Karpas-422 (cell line): ENCODE results near the gene INAFM2. TPM values are rescaled to one million over a fixed set of nuclear protein-coding genes. Genes with fewer than 3 reads are reported as not detected.

ENCODE experiments used
- DNase-seq: peaks from one replicate; pipeline ENCODE4 v3.0.0-alpha.2; 2015
- H2AFZ ChIP-seq: fragments of 200-600 bp; sonication (generic); 2 replicates; pipeline ENCODE4 v1.6.1; 2014; ENCODE audit warnings: antibody characterized with exemption, low read length, mixed read lengths
- H3K27ac ChIP-seq: fragments of 200-600 bp; sonication (generic); 2 replicates; pipeline ENCODE4 v1.5.1; 2014; ENCODE audit warnings: mild to moderate bottlenecking, low read length, moderate library complexity
- H3K27me3 ChIP-seq: fragments of 200-600 bp; sonication (generic); 2 replicates; pipeline ENCODE4 v1.6.1; 2014; ENCODE audit warnings: low read length, mixed read lengths
- H3K36me3 ChIP-seq: fragments of 200-600 bp; sonication (generic); 2 replicates; pipeline ENCODE4 v1.6.1; 2014; ENCODE audit warnings: low read length, mixed read lengths; ENCODE audit not compliant: insufficient read depth
- H3K4me1 ChIP-seq: fragments of 200-600 bp; sonication (generic); 2 replicates; pipeline ENCODE4 v1.6.1; 2014; ENCODE audit warnings: mild to moderate bottlenecking, low read length, mixed read lengths
- H3K4me2 ChIP-seq: fragments of 200-600 bp; sonication (generic); 2 replicates; pipeline ENCODE4 v1.6.1; 2014; ENCODE audit warnings: low read length, low read depth, mild to moderate bottlenecking; ENCODE audit not compliant: poor library complexity, severe bottlenecking
- H3K4me3 ChIP-seq: fragments of 200-600 bp; sonication (generic); 2 replicates; pipeline ENCODE4 v1.5.1; 2014; ENCODE audit warnings: mild to moderate bottlenecking, antibody characterized with exemption, low read length, mixed read lengths
- H3K79me2 ChIP-seq: fragments of 200-600 bp; sonication (generic); 2 replicates; pipeline ENCODE4 v1.6.1; 2014; ENCODE audit warnings: mild to moderate bottlenecking, low read length, mixed read lengths
- H3K9ac ChIP-seq: fragments of 200-600 bp; sonication (generic); 2 replicates; pipeline ENCODE4 v1.6.0; 2014; ENCODE audit warnings: low read length
- H3K9me2 ChIP-seq: fragments of 200-600 bp; sonication (generic), shearing (Covaris generic); replicated peaks from 2 replicates; pipeline ENCODE4 v1.6.0; 2014; ENCODE audit warnings: mild to moderate bottlenecking, low read length, moderate library complexity; ENCODE audit not compliant: insufficient read depth
- H3K9me3 ChIP-seq: fragments of 300-700, 200-600 bp; sonication (generic); 2 replicates; pipeline ENCODE4 v1.6.1; 2014; ENCODE audit warnings: low read length, mixed read lengths
- H4K20me1 ChIP-seq: fragments of 200-600 bp; sonication (generic); 2 replicates; pipeline ENCODE4 v1.6.1; 2014; ENCODE audit warnings: mild to moderate bottlenecking, antibody characterized with exemption, low read length, low read depth; ENCODE audit not compliant: insufficient read depth
- total RNA-seq: library from RNA; depleted of rRNA; stranded (reverse); fragments of >200 nt; shearing (Covaris generic); gene quantifications from 2 replicates; pipeline ENCODE4 v1.2.3, GENCODE V29; 2014; ENCODE audit warnings: low replicate concordance

INAFM2 gene
- total RNA-seq, 1 experiment from 2014 or later: 9.2 TPM

DNA sequence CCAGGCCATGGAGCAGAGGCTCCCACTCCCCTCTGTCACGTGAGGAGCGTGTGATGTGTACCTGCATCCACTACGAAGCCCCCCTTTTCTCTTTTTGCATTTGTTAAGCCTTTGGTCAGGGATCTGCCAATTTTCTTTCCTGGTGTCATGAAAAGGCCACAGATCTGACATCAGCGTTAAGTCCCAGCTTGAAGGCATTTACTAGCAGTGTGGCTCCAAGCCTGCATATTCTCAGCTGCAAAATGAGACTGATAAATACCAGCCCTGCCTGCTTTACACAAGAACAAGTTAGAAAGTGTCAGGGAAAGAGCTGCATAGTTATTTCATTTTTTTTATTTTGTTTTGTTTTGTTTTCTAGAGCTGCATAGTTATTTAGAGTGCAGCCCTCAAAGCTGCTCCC is 38.3 kb upstream of the INAFM2 start:
- H3K9me3 ChIP-seq: no peaks in the 10 kb centered on the region
- H3K36me3 ChIP-seq: no peaks in the 10 kb centered on the region
- H3K9ac ChIP-seq: no peak overlapping the region
- H3K4me1 ChIP-seq: peaks cover 10% of the 10 kb centered on the region
- H4K20me1 ChIP-seq: no peaks in the 10 kb centered on the region
- no peak overlapping the region for H2AFZ ChIP-seq
- peak; percentile 42 for DNase-seq
- no peaks in the 10 kb centered on the region for H3K9me2 ChIP-seq
- H3K27ac ChIP-seq: no peak overlapping the region
- no peak overlapping the region for H3K4me2 ChIP-seq
- H3K79me2 ChIP-seq: no peaks in the 10 kb centered on the region
- no peaks in the 10 kb centered on the region for H3K27me3 ChIP-seq
- no peak overlapping the region for H3K4me3 ChIP-seq

- Histone ChIP-seq H3K4me2 (no peak overlapping the region), H4K20me1 (no peaks in the 10 kb centered on the region), H3K36me3 (no peaks in the 10 kb centered on the region), H2AFZ (no peak overlapping the region), H3K4me1 (peaks cover 15% of the 10 kb centered on the region), H3K4me3 (no peak overlapping the region), H3K79me2 (no peaks in the 10 kb centered on the region), H3K9ac (no peak overlapping the region), H3K9me2 (no peaks in the 10 kb centered on the region), H3K27ac (no peak overlapping the region), H3K9me3 (no peaks in the 10 kb centered on the region), H3K27me3 (no peaks in the 10 kb centered on the region)
- no peak for DNase-seq
Observed at GRCh38 chr15:40285554-40286011, 37.9 kb upstream of the INAFM2 start.

DNA sequence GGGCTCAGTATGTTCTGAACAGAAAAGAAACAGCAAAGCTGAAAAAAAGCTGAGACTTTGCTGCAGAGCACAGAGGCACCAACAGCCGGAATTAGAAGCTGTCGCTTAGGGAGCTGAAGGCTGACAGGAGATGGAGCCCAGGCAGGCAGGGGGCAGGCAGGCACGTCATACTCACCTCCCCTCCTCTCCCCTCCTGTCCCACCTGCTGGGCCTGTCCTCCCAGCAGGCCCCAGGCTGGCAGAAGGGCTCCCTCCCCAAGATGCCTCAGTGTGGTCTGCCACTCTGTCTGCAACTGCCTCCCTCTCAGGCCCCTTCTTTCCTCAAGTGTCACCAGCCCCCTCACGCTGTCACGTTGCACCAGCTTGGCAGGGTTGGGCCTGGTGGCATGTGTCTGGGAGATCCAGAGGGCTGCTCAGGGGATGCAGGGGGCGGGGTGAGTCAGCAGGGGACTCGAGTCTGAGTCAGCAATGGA is 37.4 kb upstream of the INAFM2 start:
- H3K27me3 ChIP-seq: no peaks in the 10 kb centered on the region
- H3K4me2 ChIP-seq: no peak overlapping the region
- H3K36me3 ChIP-seq: no peaks in the 10 kb centered on the region
- H3K4me3 ChIP-seq: no peak overlapping the region
- peaks cover 15% of the 10 kb centered on the region for H3K4me1 ChIP-seq
- DNase-seq: no peak
- no peak overlapping the region for H3K9ac ChIP-seq
- no peak overlapping the region for H2AFZ ChIP-seq
- H3K79me2 ChIP-seq: no peaks in the 10 kb centered on the region
- no peaks in the 10 kb centered on the region for H3K9me3 ChIP-seq
- H3K27ac ChIP-seq: no peak overlapping the region
- no peaks in the 10 kb centered on the region for H3K9me2 ChIP-seq
- no peaks in the 10 kb centered on the region for H4K20me1 ChIP-seq

DNA sequence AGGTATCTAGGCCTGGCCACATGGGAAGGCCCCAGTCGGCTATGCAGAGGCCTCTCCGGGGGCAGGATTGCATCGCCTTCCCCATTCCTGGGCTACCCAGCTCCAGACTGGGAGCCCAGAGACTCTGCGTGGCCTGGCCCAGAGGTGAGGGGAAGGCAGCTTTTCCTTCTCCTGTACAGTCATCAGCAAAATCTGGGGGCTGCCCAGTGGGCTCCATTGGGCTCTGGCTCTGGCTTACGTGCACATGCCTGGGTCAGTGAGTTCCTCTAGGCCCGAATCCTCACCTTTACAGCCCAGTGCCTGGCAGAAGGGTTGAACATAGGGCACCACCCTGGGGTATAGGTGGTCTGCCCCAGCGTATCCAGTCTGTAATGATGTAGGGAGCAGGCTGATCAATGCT is 36.7 kb upstream of the INAFM2 start:
- Histone ChIP-seq H2AFZ (no peak overlapping the region), H3K9ac (no peak overlapping the region), H3K9me2 (no peaks in the 10 kb centered on the region), H3K4me3 (no peak overlapping the region), H3K9me3 (no peaks in the 10 kb centered on the region), H4K20me1 (no peaks in the 10 kb centered on the region), H3K4me1 (peaks cover 15% of the 10 kb centered on the region), H3K36me3 (no peaks in the 10 kb centered on the region), H3K4me2 (no peak overlapping the region), H3K79me2 (no peaks in the 10 kb centered on the region), H3K27me3 (no peaks in the 10 kb centered on the region), H3K27ac (no peak overlapping the region)
- DNase-seq: no peak

- no peak overlapping the region for H3K27ac ChIP-seq
- no peaks in the 10 kb centered on the region for H3K36me3 ChIP-seq
- H2AFZ ChIP-seq: no peak overlapping the region
- H3K4me1 ChIP-seq: peaks cover 15% of the 10 kb centered on the region
- no peaks in the 10 kb centered on the region for H3K9me3 ChIP-seq
- no peaks in the 10 kb centered on the region for H3K27me3 ChIP-seq
- no peak for DNase-seq
- no peaks in the 10 kb centered on the region for H4K20me1 ChIP-seq
- no peaks in the 10 kb centered on the region for H3K79me2 ChIP-seq
- H3K9ac ChIP-seq: no peak overlapping the region
- no peak overlapping the region for H3K4me2 ChIP-seq
- H3K4me3 ChIP-seq: no peak overlapping the region
- H3K9me2 ChIP-seq: no peaks in the 10 kb centered on the region
Observed at GRCh38 chr15:40287505-40287904, 36.0 kb upstream of the INAFM2 start.

GRCh38 chr15:40287968-40288367 is 35.5 kb upstream of the INAFM2 start:
- DNase-seq: no peak
- Histone ChIP-seq H3K9me2 (no peaks in the 10 kb centered on the region), H3K27me3 (no peaks in the 10 kb centered on the region), H4K20me1 (no peaks in the 10 kb centered on the region), H3K9me3 (no peaks in the 10 kb centered on the region), H2AFZ (no peak overlapping the region), H3K36me3 (no peaks in the 10 kb centered on the region), H3K9ac (no peak overlapping the region), H3K4me2 (no peak overlapping the region), H3K79me2 (no peaks in the 10 kb centered on the region), H3K4me1 (peaks cover 15% of the 10 kb centered on the region), H3K4me3 (no peak overlapping the region), H3K27ac (no peak overlapping the region)

- Histone ChIP-seq H3K9me2 (no peaks in the 10 kb centered on the region), H3K4me1 (peaks cover 15% of the 10 kb centered on the region), H4K20me1 (no peaks in the 10 kb centered on the region), H3K27ac (no peak overlapping the region), H3K79me2 (no peaks in the 10 kb centered on the region), H3K4me2 (no peak overlapping the region), H3K4me3 (no peak overlapping the region), H3K9ac (no peak overlapping the region), H3K36me3 (no peaks in the 10 kb centered on the region), H3K27me3 (no peaks in the 10 kb centered on the region), H2AFZ (no peak overlapping the region), H3K9me3 (no peaks in the 10 kb centered on the region)
- DNase-seq: no peak
Observed at GRCh38 chr15:40289140-40289775, 34.2 kb upstream of the INAFM2 start.

DNA sequence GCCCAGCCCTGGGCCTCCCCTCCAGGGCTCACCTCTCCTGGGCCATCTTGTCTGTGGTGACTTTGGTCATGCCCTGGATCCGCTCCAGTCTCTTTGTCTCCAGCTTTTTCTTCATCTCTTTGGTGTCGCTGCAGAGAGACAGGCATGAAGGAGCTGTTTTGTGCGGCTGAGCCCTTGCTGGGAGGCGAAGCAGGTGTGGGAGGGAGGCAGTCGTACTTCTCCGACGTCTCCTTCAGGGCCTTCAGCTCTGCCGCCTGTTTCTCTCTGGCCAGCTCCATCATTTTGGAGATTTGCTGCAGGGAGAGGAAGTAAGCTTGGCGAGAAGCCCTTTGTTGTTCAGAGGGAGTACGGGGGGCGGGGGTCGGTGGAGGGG is 33.0 kb upstream of the INAFM2 start:
- H3K9me2 ChIP-seq: no peaks in the 10 kb centered on the region
- no peak overlapping the region for H3K4me3 ChIP-seq
- H3K9me3 ChIP-seq: no peaks in the 10 kb centered on the region
- no peak for DNase-seq
- no peak overlapping the region for H2AFZ ChIP-seq
- peaks cover 15% of the 10 kb centered on the region for H3K4me1 ChIP-seq
- no peaks in the 10 kb centered on the region for H4K20me1 ChIP-seq
- no peaks in the 10 kb centered on the region for H3K36me3 ChIP-seq
- no peaks in the 10 kb centered on the region for H3K27me3 ChIP-seq
- H3K9ac ChIP-seq: no peak overlapping the region
- H3K4me2 ChIP-seq: no peak overlapping the region
- no peak overlapping the region for H3K27ac ChIP-seq
- no peaks in the 10 kb centered on the region for H3K79me2 ChIP-seq
